HEK293 (cell line): ENCODE measurements around the gene CTH.

Source experiments
- CTCF ChIA-PET: fragments of 350-600 bp; formaldehyde crosslinking; extraction: SDS; loops from one replicate; lab custom pipeline; 2021; ENCODE audit warnings: antibody characterized with exemption; lab: Yijun Ruan, JAX
- POLR2A ChIA-PET: fragments of 300-600 bp; formaldehyde crosslinking; extraction: SDS; loops from one replicate; lab custom pipeline; 2020; ENCODE audit warnings: antibody characterized with exemption, inconsistent platforms; lab: Yijun Ruan, JAX
- H3K27ac ChIP-seq: fragments of 200-500 bp; sonication (Bioruptor generic); 2 replicates; pipeline ENCODE4 v1.5.1; 2014; ENCODE audit warnings: low read depth, low read length, control low read depth, inconsistent platforms; ENCODE audit errors: extremely low read depth
- H3K36me3 ChIP-seq, 2 experiments: fragments of 200-500 bp in 1 of 2; sonication (Bioruptor generic) in 1 of 2; 1 replicate in 1 of 2; 2 replicates in 1 of 2; pipeline ENCODE4 v1.5.1; 2014 to 2017; ENCODE audit warnings: inconsistent platforms in 2 of 2, low read length in 2 of 2; ENCODE audit not compliant: control insufficient read depth in 2 of 2, insufficient read depth in 1 of 2
- H3K4me1 ChIP-seq: fragments of 200-500 bp; sonication (Bioruptor generic); 2 replicates; pipeline ENCODE4 v1.5.1; 2014; ENCODE audit warnings: mild to moderate bottlenecking, low read length, inconsistent platforms; ENCODE audit not compliant: control insufficient read depth, insufficient read depth
- H3K4me3 ChIP-seq: 2 replicates; pipeline ENCODE4 v1.5.1; 2011; ENCODE audit warnings: low read depth, mild to moderate bottlenecking, control low read depth, low read length, moderate library complexity
- H3K9me3 ChIP-seq: fragments of 200-500 bp; sonication (Bioruptor generic); 2 replicates; pipeline ENCODE4 v1.5.1; 2014; ENCODE audit warnings: low read depth, low read length, inconsistent platforms; ENCODE audit not compliant: control insufficient read depth, insufficient read depth
- GFI1B ChIP-seq: fragments of 450-650 bp; formaldehyde crosslinking; IDR thresholded peaks from 2 replicates; pipeline ENCODE4 v1.5.1; 2016; ENCODE audit warnings: missing biosample characterization, missing genetic modification characterization
- OVOL3 ChIP-seq: fragments of 450-650 bp; formaldehyde crosslinking; IDR thresholded peaks from 2 replicates; pipeline ENCODE4 v1.5.1; 2016; ENCODE audit warnings: missing biosample characterization, missing genetic modification characterization
- ZBTB20 ChIP-seq: fragments of 450-650 bp; formaldehyde crosslinking; IDR thresholded peaks from 2 replicates; pipeline ENCODE4 v1.5.1; 2016; ENCODE audit warnings: missing biosample characterization, missing genetic modification characterization
- ZNF184 ChIP-seq: fragments of 450-650 bp; IDR thresholded peaks from 2 replicates; pipeline ENCODE4 v1.5.1; 2018; ENCODE audit warnings: missing biosample characterization, mild to moderate bottlenecking, missing genetic modification characterization
- ZNF202 ChIP-seq: fragments of 450-650 bp; formaldehyde crosslinking; IDR thresholded peaks from 2 replicates; pipeline ENCODE4 v1.5.1; 2016; ENCODE audit warnings: missing biosample characterization, missing genetic modification characterization, borderline replicate concordance
- ZNF24 ChIP-seq: fragments of 450-650 bp; formaldehyde crosslinking; IDR thresholded peaks from 2 replicates; pipeline ENCODE4 v1.5.1; 2016; ENCODE audit warnings: missing biosample characterization, missing genetic modification characterization
- ZNF335 ChIP-seq: fragments of 450-650 bp; formaldehyde crosslinking; conservative IDR thresholded peaks from 2 replicates; pipeline ENCODE4 v1.5.1; 2016; ENCODE audit warnings: missing biosample characterization, missing genetic modification characterization
- ZNF404 ChIP-seq: fragments of 450-650 bp; formaldehyde crosslinking; IDR thresholded peaks from 2 replicates; pipeline ENCODE4 v1.5.1; 2017; ENCODE audit warnings: missing biosample characterization, missing genetic modification characterization
- ZNF544 ChIP-seq: fragments of 450-650 bp; formaldehyde crosslinking; IDR thresholded peaks from 2 replicates; pipeline ENCODE4 v1.5.0; 2017; ENCODE audit warnings: missing biosample characterization, missing genetic modification characterization
- ZNF768 ChIP-seq: fragments of 450-650 bp; formaldehyde crosslinking; IDR thresholded peaks from 2 replicates; pipeline ENCODE4 v1.5.1; 2018; ENCODE audit warnings: missing biosample characterization, mild to moderate bottlenecking, missing genetic modification characterization
- TF ChIP-seq, protein P1 (sequence below): fragments of 450-650 bp; formaldehyde crosslinking; IDR thresholded peaks from 2 replicates; pipeline ENCODE4 v1.5.1; 2016; ENCODE audit warnings: missing biosample characterization, missing genetic modification characterization
- TF ChIP-seq, protein P2 (sequence below): fragments of 450-650 bp; formaldehyde crosslinking; IDR thresholded peaks from 2 replicates; pipeline ENCODE4 v1.5.1; 2016; ENCODE audit warnings: missing biosample characterization, missing genetic modification characterization
- TF ChIP-seq, protein P3 (sequence below): fragments of 450-650 bp; formaldehyde crosslinking; IDR thresholded peaks from 2 replicates; pipeline ENCODE4 v1.5.1; 2016; ENCODE audit warnings: missing biosample characterization, missing genetic modification characterization
- TF ChIP-seq, protein P4 (sequence below): fragments of 450-650 bp; formaldehyde crosslinking; IDR thresholded peaks from 2 replicates; pipeline ENCODE4 v1.5.1; 2016; ENCODE audit warnings: missing biosample characterization, missing genetic modification characterization
- TF ChIP-seq, protein P5 (sequence below): fragments of 450-650 bp; formaldehyde crosslinking; IDR thresholded peaks from 2 replicates; pipeline ENCODE4 v1.5.1; 2016; ENCODE audit warnings: missing biosample characterization, missing genetic modification characterization
- TF ChIP-seq, protein P6 (sequence below): fragments of 450-650 bp; formaldehyde crosslinking; IDR thresholded peaks from 2 replicates; pipeline ENCODE4 v1.5.1; 2016; ENCODE audit warnings: missing biosample characterization, missing genetic modification characterization, low read depth
- TF ChIP-seq, protein P7 (sequence below): fragments of 450-650 bp; formaldehyde crosslinking; IDR thresholded peaks from 2 replicates; pipeline ENCODE4 v1.5.1; 2016; ENCODE audit warnings: missing biosample characterization, missing genetic modification characterization

CTH gene

DNA sequence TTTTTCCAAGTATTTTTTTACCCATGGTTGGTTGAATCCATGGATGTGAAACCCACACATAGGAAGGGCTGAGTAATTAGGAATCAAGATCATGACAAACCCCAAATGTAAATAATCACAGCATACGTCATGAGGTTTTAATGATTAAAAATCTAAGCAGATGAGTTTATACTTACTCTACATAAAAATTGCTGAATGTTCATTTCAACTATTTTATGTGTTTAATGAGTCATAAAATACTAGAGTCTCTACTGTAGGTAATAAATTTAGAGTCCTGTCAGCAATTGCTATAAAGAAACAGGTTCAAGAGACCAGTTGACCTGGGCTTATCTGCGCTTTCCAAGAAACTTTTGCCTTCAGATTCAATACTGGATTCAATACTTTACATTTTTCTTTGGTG is 18.2 kb downstream of the CTH start (continued):
- TF ChIP-seq, protein P1, sequence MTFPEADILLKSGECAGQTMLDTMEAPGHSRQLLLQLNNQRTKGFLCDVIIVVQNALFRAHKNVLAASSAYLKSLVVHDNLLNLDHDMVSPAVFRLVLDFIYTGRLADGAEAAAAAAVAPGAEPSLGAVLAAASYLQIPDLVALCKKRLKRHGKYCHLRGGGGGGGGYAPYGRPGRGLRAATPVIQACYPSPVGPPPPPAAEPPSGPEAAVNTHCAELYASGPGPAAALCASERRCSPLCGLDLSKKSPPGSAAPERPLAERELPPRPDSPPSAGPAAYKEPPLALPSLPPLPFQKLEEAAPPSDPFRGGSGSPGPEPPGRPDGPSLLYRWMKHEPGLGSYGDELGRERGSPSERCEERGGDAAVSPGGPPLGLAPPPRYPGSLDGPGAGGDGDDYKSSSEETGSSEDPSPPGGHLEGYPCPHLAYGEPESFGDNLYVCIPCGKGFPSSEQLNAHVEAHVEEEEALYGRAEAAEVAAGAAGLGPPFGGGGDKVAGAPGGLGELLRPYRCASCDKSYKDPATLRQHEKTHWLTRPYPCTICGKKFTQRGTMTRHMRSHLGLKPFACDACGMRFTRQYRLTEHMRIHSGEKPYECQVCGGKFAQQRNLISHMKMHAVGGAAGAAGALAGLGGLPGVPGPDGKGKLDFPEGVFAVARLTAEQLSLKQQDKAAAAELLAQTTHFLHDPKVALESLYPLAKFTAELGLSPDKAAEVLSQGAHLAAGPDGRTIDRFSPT (tag by site-specific recombination): peak; percentile 46; the same call in 1 of the 2 replicates
- TF ChIP-seq ZNF544: no peak

DNA sequence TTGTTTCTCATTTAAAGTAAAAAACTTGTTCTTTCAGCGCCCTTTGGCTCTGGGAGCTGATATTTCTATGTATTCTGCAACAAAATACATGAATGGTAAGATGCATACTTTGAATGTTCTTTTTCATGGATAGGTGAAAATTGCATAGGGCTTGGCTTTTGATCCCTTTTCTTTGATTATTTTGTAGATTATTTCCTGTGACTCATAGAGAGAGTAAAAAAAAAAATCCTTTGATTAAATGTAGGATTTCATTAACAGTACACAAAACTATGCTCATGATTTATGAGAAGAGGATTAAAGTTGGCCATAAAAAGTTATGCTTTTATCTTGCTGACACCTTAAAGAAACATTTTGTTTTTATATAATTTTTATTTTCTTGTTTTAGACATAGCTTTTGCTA is 18.7 kb downstream of the CTH start:
- H3K9me3 ChIP-seq: no peaks in the 10 kb centered on the region
- POLR2A ChIA-PET: no interaction called here
- no peak overlapping the region for H3K27ac ChIP-seq
- H3K4me1 ChIP-seq: no peaks in the 10 kb centered on the region
- CTCF ChIA-PET: no interaction called here
- peaks cover 3 to 42% of the 10 kb centered on the region in 2 experiments for H3K36me3 ChIP-seq
- no peak overlapping the region for H3K4me3 ChIP-seq
- TF ChIP-seq ZNF768 (tag by site-specific recombination): no peak
- TF ChIP-seq, protein P2, sequence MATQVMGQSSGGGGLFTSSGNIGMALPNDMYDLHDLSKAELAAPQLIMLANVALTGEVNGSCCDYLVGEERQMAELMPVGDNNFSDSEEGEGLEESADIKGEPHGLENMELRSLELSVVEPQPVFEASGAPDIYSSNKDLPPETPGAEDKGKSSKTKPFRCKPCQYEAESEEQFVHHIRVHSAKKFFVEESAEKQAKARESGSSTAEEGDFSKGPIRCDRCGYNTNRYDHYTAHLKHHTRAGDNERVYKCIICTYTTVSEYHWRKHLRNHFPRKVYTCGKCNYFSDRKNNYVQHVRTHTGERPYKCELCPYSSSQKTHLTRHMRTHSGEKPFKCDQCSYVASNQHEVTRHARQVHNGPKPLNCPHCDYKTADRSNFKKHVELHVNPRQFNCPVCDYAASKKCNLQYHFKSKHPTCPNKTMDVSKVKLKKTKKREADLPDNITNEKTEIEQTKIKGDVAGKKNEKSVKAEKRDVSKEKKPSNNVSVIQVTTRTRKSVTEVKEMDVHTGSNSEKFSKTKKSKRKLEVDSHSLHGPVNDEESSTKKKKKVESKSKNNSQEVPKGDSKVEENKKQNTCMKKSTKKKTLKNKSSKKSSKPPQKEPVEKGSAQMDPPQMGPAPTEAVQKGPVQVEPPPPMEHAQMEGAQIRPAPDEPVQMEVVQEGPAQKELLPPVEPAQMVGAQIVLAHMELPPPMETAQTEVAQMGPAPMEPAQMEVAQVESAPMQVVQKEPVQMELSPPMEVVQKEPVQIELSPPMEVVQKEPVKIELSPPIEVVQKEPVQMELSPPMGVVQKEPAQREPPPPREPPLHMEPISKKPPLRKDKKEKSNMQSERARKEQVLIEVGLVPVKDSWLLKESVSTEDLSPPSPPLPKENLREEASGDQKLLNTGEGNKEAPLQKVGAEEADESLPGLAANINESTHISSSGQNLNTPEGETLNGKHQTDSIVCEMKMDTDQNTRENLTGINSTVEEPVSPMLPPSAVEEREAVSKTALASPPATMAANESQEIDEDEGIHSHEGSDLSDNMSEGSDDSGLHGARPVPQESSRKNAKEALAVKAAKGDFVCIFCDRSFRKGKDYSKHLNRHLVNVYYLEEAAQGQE: no peak
- TF ChIP-seq, protein P3, sequence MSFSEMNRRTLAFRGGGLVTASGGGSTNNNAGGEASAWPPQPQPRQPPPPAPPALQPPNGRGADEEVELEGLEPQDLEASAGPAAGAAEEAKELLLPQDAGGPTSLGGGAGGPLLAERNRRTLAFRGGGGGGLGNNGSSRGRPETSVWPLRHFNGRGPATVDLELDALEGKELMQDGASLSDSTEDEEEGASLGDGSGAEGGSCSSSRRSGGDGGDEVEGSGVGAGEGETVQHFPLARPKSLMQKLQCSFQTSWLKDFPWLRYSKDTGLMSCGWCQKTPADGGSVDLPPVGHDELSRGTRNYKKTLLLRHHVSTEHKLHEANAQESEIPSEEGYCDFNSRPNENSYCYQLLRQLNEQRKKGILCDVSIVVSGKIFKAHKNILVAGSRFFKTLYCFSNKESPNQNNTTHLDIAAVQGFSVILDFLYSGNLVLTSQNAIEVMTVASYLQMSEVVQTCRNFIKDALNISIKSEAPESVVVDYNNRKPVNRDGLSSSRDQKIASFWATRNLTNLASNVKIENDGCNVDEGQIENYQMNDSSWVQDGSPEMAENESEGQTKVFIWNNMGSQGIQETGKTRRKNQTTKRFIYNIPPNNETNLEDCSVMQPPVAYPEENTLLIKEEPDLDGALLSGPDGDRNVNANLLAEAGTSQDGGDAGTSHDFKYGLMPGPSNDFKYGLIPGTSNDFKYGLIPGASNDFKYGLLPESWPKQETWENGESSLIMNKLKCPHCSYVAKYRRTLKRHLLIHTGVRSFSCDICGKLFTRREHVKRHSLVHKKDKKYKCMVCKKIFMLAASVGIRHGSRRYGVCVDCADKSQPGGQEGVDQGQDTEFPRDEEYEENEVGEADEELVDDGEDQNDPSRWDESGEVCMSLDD (tag by site-specific recombination): no peak
- TF ChIP-seq, protein P4, sequence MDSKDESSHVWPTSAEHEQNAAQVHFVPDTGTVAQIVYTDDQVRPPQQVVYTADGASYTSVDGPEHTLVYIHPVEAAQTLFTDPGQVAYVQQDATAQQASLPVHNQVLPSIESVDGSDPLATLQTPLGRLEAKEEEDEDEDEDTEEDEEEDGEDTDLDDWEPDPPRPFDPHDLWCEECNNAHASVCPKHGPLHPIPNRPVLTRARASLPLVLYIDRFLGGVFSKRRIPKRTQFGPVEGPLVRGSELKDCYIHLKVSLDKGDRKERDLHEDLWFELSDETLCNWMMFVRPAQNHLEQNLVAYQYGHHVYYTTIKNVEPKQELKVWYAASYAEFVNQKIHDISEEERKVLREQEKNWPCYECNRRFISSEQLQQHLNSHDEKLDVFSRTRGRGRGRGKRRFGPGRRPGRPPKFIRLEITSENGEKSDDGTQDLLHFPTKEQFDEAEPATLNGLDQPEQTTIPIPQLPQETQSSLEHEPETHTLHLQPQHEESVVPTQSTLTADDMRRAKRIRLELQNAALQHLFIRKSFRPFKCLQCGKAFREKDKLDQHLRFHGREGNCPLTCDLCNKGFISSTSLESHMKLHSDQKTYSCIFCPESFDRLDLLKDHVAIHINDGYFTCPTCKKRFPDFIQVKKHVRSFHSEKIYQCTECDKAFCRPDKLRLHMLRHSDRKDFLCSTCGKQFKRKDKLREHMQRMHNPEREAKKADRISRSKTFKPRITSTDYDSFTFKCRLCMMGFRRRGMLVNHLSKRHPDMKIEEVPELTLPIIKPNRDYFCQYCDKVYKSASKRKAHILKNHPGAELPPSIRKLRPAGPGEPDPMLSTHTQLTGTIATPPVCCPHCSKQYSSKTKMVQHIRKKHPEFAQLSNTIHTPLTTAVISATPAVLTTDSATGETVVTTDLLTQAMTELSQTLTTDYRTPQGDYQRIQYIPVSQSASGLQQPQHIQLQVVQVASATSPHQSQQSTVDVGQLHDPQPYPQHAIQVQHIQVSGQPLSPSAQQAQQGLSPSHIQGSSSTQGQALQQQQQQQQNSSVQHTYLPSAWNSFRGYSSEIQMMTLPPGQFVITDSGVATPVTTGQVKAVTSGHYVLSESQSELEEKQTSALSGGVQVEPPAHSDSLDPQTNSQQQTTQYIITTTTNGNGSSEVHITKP: no peak
- TF ChIP-seq, protein P5, sequence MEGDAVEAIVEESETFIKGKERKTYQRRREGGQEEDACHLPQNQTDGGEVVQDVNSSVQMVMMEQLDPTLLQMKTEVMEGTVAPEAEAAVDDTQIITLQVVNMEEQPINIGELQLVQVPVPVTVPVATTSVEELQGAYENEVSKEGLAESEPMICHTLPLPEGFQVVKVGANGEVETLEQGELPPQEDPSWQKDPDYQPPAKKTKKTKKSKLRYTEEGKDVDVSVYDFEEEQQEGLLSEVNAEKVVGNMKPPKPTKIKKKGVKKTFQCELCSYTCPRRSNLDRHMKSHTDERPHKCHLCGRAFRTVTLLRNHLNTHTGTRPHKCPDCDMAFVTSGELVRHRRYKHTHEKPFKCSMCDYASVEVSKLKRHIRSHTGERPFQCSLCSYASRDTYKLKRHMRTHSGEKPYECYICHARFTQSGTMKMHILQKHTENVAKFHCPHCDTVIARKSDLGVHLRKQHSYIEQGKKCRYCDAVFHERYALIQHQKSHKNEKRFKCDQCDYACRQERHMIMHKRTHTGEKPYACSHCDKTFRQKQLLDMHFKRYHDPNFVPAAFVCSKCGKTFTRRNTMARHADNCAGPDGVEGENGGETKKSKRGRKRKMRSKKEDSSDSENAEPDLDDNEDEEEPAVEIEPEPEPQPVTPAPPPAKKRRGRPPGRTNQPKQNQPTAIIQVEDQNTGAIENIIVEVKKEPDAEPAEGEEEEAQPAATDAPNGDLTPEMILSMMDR: no peak
- TF ChIP-seq, protein P6, sequence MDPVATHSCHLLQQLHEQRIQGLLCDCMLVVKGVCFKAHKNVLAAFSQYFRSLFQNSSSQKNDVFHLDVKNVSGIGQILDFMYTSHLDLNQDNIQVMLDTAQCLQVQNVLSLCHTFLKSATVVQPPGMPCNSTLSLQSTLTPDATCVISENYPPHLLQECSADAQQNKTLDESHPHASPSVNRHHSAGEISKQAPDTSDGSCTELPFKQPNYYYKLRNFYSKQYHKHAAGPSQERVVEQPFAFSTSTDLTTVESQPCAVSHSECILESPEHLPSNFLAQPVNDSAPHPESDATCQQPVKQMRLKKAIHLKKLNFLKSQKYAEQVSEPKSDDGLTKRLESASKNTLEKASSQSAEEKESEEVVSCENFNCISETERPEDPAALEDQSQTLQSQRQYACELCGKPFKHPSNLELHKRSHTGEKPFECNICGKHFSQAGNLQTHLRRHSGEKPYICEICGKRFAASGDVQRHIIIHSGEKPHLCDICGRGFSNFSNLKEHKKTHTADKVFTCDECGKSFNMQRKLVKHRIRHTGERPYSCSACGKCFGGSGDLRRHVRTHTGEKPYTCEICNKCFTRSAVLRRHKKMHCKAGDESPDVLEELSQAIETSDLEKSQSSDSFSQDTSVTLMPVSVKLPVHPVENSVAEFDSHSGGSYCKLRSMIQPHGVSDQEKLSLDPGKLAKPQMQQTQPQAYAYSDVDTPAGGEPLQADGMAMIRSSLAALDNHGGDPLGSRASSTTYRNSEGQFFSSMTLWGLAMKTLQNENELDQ (tag by site-specific recombination): no peak
- TF ChIP-seq ZBTB20 (tag by site-specific recombination): no peak
- TF ChIP-seq GFI1B (tag by site-specific recombination): no peak
- no peak for TF ChIP-seq ZNF184 (tag by site-specific recombination)
- no peak for TF ChIP-seq OVOL3 (tag by site-specific recombination)
- TF ChIP-seq ZNF24 (tag by site-specific recombination): no peak
- no peak for TF ChIP-seq ZNF404
- TF ChIP-seq, protein P7, sequence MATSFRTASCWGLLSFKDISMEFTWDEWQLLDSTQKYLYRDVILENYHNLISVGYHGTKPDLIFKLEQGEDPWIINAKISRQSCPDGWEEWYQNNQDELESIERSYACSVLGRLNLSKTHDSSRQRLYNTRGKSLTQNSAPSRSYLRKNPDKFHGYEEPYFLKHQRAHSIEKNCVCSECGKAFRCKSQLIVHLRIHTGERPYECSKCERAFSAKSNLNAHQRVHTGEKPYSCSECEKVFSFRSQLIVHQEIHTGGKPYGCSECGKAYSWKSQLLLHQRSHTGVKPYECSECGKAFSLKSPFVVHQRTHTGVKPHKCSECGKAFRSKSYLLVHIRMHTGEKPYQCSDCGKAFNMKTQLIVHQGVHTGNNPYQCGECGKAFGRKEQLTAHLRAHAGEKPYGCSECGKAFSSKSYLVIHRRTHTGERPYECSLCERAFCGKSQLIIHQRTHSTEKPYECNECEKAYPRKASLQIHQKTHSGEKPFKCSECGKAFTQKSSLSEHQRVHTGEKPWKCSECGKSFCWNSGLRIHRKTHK (tag by site-specific recombination): no peak
- TF ChIP-seq ZNF202 (tag by site-specific recombination): no peak
- TF ChIP-seq ZNF335: no peak
